GM12892 (cell line): Measurements from ENCODE around the gene ARL5A. TPM values are rescaled to one million over a fixed set of nuclear protein-coding genes. Genes with fewer than 3 reads are reported as not detected.
"Not testable (repeated sequence)": the region's sequence is repeated elsewhere in the genome, so short reads cannot be mapped to it uniquely, and the experiment has no call there.

Experiments
- DNase-seq: peaks from one replicate; pipeline ENCODE4 v3.0.0; 2011; ENCODE audit not compliant: insufficient read length
- FAIRE-seq: peaks from 2 replicates; lab custom pipeline; 2011; peaks lifted over from hg19 to GRCh38; lab: Jason Lieb, UNC
- POLR2A ChIP-seq: IDR thresholded peaks from 2 replicates; pipeline ENCODE4 v1.6.1; 2011; ENCODE audit warnings: low read depth, low read length, control low read depth
- POLR2AphosphoS5 ChIP-seq: IDR thresholded peaks from 2 replicates; pipeline ENCODE4 v1.6.1; 2011; ENCODE audit warnings: low read depth, low read length, control low read depth
- TAF1 ChIP-seq: IDR thresholded peaks from 2 replicates; pipeline ENCODE4 v1.6.1; 2011; ENCODE audit warnings: low read depth, mild to moderate bottlenecking, control low read depth, low read length, borderline replicate concordance
- polyA plus RNA-seq: library from polyadenylated mRNA; unstranded; fragments of >200 nt; gene quantifications from one replicate; pipeline ENCODE4 v1.2.1, GENCODE V29; 2012; ENCODE audit warnings: missing spikeins, inconsistent platforms; ENCODE audit not compliant: missing spikeins

The ARL5A gene, protein sequence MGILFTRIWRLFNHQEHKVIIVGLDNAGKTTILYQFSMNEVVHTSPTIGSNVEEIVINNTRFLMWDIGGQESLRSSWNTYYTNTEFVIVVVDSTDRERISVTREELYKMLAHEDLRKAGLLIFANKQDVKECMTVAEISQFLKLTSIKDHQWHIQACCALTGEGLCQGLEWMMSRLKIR
- 55.2 TPM for polyA plus RNA-seq

DNA sequence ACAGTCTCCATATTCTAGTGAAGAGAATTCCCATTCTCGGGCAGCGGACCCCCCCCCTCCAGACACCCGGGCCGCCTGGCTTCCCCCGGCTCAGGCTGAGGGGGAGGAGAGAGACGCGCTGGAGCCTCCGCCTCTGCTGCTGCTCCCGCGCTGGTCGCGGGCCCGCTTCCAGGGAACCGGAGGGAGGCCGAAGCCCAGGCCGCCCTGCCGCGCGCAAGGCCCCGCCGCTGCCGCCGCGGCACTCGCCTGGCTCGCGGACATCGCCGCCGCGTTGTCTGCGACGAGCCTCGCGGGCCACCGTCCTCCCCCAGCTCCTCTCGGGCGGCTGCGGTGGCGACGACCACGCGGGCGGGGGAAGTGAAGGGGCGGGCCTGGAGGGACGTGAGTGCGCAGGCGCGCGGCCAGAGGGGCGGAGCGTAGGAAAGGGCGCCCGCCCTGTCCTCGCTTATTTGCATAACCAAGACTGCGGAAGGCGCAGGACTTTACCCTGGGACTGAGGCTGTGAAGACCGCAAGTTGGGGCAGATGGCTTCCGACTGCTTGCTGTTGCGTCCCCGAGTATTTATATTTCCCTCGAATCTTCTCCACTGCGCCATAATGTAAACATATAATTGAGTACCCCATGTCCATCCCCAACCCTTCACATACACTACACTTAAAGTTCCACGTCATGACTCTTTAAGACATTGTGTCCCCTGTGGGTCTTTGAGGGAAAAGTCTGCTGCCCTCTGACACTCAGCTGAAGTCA lies at the start of gene ARL5A:
ARL5A (minus strand) TSS at position 279 of the 747 bp plus-strand sequence; CDS start at position 34, 245 bp downstream.
- FAIRE-seq: peak; percentile 100
- peak; percentile 96 for TF ChIP-seq POLR2AphosphoS5
- TF ChIP-seq TAF1: peak; percentile 78; the same call in 1 of the 2 replicates
- TF ChIP-seq POLR2A: peak; percentile 95
- peak; percentile 79 for DNase-seq

GRCh38 chr2:151875631-151876030 lies 47.4 kb upstream of the ARL5A start:
- not testable (repeated sequence) for FAIRE-seq, DNase-seq

DNA sequence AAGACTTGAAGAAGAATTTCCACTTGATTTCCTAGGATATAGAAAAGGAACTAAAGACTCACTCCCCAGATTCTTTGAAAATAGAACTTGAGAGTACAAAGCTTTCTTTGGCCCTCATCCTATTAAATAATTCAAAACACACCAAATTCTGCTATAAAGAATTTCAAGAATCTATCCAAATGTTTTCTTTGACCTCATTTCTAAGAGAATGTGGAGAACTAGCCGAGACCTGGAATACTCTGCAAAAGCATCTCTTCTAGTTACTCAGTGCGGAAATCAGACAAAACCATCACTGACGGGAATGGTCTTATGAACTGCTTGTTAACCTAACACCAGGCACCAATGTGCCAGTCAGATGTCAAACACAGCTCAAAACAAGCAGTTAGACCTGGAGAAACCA lies 44.2 kb upstream of the ARL5A start:
- no peak for DNase-seq
- no peak for TF ChIP-seq TAF1
- TF ChIP-seq POLR2AphosphoS5: no peak
- no peak for TF ChIP-seq POLR2A
- no peak for FAIRE-seq

DNA sequence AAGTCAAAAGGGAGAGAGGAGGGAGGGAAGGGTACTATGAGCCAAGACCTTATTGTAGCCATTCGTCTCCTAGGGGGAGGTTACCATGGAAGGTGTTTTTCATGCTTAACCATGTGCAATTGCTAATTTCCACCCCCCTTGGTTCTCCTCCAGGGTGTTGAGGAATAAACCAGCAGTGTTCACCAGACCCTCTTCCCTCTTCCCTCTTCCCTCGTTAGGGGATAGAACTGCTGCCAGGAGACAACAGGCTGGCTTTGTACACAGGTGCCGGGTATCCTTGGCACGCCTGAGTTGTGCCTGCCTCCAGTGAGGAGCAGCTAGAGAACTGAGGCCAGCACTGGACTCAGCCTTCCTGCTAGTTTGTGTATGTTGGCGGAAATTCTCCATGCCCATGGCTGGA lies 41.1 kb upstream of the ARL5A start:
- TF ChIP-seq POLR2A: no peak
- no peak for TF ChIP-seq POLR2AphosphoS5
- no peak for TF ChIP-seq TAF1
- no peak for DNase-seq
- FAIRE-seq: no peak

DNA sequence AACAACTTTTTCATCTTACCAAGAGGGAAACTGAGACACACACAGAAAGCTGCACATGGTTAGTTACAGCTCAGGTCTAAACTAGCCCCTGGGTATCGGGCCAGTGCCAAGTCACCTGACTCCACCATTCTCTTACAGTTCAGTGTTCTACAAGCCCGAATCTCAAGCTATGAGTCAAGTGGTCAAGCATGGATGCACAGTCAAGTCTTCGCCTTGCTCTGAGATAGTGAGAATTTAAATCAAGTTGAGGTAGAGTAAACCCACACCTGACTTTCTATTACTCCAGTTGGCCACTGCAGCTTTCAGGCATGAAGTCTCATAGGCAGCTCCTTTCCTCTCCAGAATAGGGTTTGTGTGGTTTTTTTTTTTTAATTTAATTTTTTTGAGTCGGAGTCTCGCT lies 34.5 kb upstream of the ARL5A start:
- peak; percentile 42 for DNase-seq
- FAIRE-seq: peak; percentile 99
- TF ChIP-seq TAF1: no peak
- TF ChIP-seq POLR2AphosphoS5: no peak
- TF ChIP-seq POLR2A: no peak

GRCh38 chr2:151861174-151861573 lies 33.0 kb upstream of the ARL5A start:
- no peak for TF ChIP-seq POLR2A
- FAIRE-seq (peak; percentile 21), DNase-seq (no peak)

DNA sequence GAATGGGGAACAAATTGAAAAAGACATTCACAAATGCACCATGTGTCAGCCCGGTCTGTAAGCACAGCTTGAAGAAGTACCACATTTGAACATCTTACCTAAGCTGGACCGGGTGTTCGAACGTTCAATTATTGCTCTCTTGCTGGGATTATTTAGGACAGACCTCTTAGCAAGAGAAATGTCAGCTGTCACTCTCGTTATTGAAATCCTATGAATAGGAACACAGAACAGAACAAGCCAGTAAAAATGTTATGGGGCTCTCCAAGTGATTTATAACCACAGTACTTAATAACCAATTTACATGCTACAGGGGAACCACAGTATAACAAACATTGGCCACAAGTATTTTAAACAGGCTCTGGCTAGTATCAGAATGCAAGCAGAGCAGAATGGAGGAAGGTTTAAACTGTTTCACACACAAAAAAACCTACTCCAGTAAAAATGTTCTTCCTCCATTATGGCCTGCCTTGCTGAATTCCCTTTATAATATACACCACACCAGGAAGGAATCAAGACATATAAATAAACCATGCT lies 32.5 kb upstream of the ARL5A start:
- DNase-seq (no peak), FAIRE-seq (no peak)
- no peak for TF ChIP-seq TAF1
- TF ChIP-seq POLR2AphosphoS5: no peak
- no peak for TF ChIP-seq POLR2A

DNA sequence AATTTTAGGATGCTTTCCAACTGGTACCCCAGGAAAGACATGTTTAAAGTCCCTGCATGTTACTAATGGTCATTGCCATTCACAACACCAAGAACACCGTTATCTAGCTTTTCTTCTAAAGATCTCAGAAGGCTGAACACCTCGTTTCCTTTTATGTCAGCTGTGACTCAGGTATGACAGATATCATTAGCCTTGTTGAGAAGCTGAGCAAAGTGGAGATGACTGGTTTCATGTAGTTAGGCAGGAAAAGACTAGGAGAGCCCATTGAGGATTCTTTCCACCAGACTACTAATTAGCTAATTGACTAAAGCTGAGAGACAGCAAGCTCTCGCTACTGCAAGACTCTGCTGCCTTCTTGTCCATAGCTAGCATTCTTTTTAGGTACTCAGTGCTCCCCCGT lies 32.0 kb upstream of the ARL5A start:
- no peak for FAIRE-seq
- DNase-seq: no peak

GRCh38 chr2:151857650-151858049 lies 29.4 kb upstream of the ARL5A start:
- TF ChIP-seq TAF1 (no peak), POLR2AphosphoS5 (no peak), POLR2A (no peak)
- DNase-seq (no peak), FAIRE-seq (peak; percentile 64)

More for the DNA sequence above, 32.0 kb upstream of the ARL5A start:
- TF ChIP-seq POLR2A (no peak), POLR2AphosphoS5 (no peak), TAF1 (no peak)

DNA sequence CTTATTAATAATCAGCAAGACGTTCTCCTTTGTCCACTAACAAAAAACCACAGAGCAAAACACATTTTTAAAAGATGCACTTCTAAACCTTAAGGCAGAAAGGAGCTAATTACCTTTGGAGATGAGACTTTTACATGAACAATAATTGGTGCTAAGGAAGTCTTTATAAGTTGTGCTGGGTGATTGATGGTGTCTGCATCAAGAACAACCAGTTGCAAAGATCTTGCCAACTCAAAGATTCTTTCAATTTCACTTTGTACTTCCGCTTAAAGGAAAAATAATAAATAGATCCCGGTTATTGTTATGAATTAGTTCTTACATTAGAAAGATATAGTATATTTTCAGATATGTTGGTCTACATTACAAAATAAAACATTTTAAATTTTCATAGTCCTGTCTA lies 26.9 kb upstream of the ARL5A start:
- DNase-seq (no peak), FAIRE-seq (peak; percentile 85)
- TF ChIP-seq POLR2AphosphoS5 (no peak), TAF1 (no peak), POLR2A (no peak)

- FAIRE-seq (no peak), DNase-seq (no peak)
- no peak for TF ChIP-seq TAF1
- no peak for TF ChIP-seq POLR2AphosphoS5
- no peak for TF ChIP-seq POLR2A
Observed at GRCh38 chr2:151853070-151853758, 25.0 kb upstream of the ARL5A start.
